NT2/D1 (cell line): ENCODE data around the gene GPR183.

Source experiments
- YY1 ChIP-seq: IDR thresholded peaks from 2 replicates; pipeline ENCODE4 v1.6.1; 2011; ENCODE audit not compliant: insufficient read length, insufficient read depth
- ZNF274 ChIP-seq: IDR thresholded peaks from 2 replicates; pipeline ENCODE4 v1.6.1; 2011; ENCODE audit warnings: mild to moderate bottlenecking, low read depth, low read length

GRCh38 chr13:99313501-99313900 is 6.3 kb upstream of the GPR183 start:
- TF ChIP-seq ZNF274 (no peak), YY1 (no peak)
